GM19025 (cell line): ENCODE results near the gene IFIT1.
A peak's percentile ranks its signal among the peaks of the same experiment; 100 is the strongest.
"Not testable (repeated sequence)": the region's sequence is repeated elsewhere in the genome, so short reads cannot be mapped to it uniquely, and the experiment has no call there.

Experiments used
- ATAC-seq: cut with Tn5 transposase; IDR thresholded peaks from one replicate; pipeline ENCODE4 v1.9.1; 2021; ENCODE audit warnings: mild to moderate bottlenecking, low read depth, moderate library complexity; ENCODE audit not compliant: unreplicated experiment

Gene IFIT1

GRCh38 chr10:89363729-89364442 lies 28.5 kb upstream of the IFIT1 start:
- ATAC-seq, result peak; percentile 38

- ATAC-seq, result no peak
These were observed 27.9 kb upstream of the IFIT1 start for GRCh38 chr10:89364531-89364930.

- peak; percentile 68 for ATAC-seq
These were observed 24.9 kb upstream of the IFIT1 start for GRCh38 chr10:89367529-89367928.

- ATAC-seq, result no peak
These were observed 24.3 kb upstream of the IFIT1 start for GRCh38 chr10:89368129-89368528.

- ATAC-seq, result no peak
These were observed 23.0 kb upstream of the IFIT1 start for GRCh38 chr10:89369156-89370105.

- ATAC-seq, result no peak
These were observed 21.3 kb upstream of the IFIT1 start for GRCh38 chr10:89371079-89371478.

- ATAC-seq, result no peak
These were observed 20.4 kb upstream of the IFIT1 start for GRCh38 chr10:89371987-89372386.

- no peak for ATAC-seq
These were observed 18.3 kb upstream of the IFIT1 start for GRCh38 chr10:89373916-89374711.

- no peak for ATAC-seq
These were observed 17.7 kb upstream of the IFIT1 start for GRCh38 chr10:89374713-89375141.

GRCh38 chr10:89377705-89378637 lies 14.5 kb upstream of the IFIT1 start, which contains the start of gene IFIT1B:
Gene IFIT1B (plus strand): TSS chr10:89378056. CDS start chr10:89378136, 80 bp downstream.
- ATAC-seq, result no peak

- no peak for ATAC-seq
These were observed 13.3 kb upstream of the IFIT1 start for GRCh38 chr10:89379103-89379502.

GRCh38 chr10:89382757-89383156 lies 9.7 kb upstream of the IFIT1 start:
- no peak for ATAC-seq

GRCh38 chr10:89384474-89385340 lies 7.7 kb upstream of the IFIT1 start:
- no peak for ATAC-seq

GRCh38 chr10:89388806-89389205 lies 3.6 kb upstream of the IFIT1 start:
- no peak for ATAC-seq

GRCh38 chr10:89389254-89389653 lies 3.2 kb upstream of the IFIT1 start:
- no peak for ATAC-seq

GRCh38 chr10:89390476-89391225 lies 1.8 kb upstream of the IFIT1 start:
- no peak for ATAC-seq

GRCh38 chr10:89391226-89391576 lies 1.2 kb upstream of the IFIT1 start:
- ATAC-seq, result not testable (repeated sequence)

GRCh38 chr10:89392974-89393373 lies 551 bp downstream of the IFIT1 start:
- peak; percentile 38 for ATAC-seq
